NT2/D1 (cell line): ENCODE results near the gene FGD4.

Experiments
- SUZ12 ChIP-seq: IDR thresholded peaks from 2 replicates; pipeline ENCODE4 v1.6.1; 2011; ENCODE audit not compliant: insufficient read length, insufficient read depth; ENCODE audit errors: extremely low read depth
- YY1 ChIP-seq: IDR thresholded peaks from 2 replicates; pipeline ENCODE4 v1.6.1; 2011; ENCODE audit not compliant: insufficient read length, insufficient read depth

- no peak for TF ChIP-seq SUZ12
- no peak for TF ChIP-seq YY1
Measured at GRCh38 chr12:32661706-32662105, 262.3 kb downstream of the FGD4 start.
